ENCODE data around the gene BLOC1S5.

DNA sequence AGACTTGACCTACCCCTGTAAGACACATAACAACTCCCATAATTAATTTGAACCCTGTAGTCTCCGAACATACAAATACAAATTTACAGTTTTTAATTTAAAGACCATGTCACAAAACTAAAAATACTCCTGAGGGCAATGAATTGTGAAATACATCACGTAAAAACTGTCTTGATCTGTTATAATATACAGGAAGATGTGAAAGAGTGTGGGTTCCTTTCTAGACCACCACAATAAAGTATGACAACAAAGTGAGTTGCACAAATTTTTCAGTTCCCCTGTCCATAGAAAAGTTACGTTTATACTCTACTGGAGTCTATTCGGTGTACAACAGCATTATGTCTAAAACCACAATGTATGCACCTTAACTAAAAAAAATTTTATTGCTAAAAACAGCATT lies 11.0 kb upstream of the BLOC1S5 start:
- TF ChIP-seq EZH2 (IDR thresholded peaks at IDR 0.05; ENCODE audit: borderline replicate concordance, low read depth, low read length) (no peak), RFX1 (IDR thresholded peaks at IDR 0.05) (no peak), ADNP (tag; IDR thresholded peaks at IDR 0.05) (no peak), POLR2A (conservative IDR thresholded peaks at IDR 0.05) (no peak), SRF (CRISPR knock-in tag; IDR thresholded peaks at IDR 0.05) (no peak), YY1 (IDR thresholded peaks at IDR 0.05; ENCODE audit: borderline replicate concordance in 1 of 3, control insufficient read depth in 1 of 3, extremely low read depth in 1 of 3, insufficient read depth in 3 of 3, insufficient read length in 1 of 3, insufficient replicate concordance in 2 of 3, low read depth in 1 of 3, low read length in 2 of 3) (no peak)
- TF ChIP-seq, protein P1, sequence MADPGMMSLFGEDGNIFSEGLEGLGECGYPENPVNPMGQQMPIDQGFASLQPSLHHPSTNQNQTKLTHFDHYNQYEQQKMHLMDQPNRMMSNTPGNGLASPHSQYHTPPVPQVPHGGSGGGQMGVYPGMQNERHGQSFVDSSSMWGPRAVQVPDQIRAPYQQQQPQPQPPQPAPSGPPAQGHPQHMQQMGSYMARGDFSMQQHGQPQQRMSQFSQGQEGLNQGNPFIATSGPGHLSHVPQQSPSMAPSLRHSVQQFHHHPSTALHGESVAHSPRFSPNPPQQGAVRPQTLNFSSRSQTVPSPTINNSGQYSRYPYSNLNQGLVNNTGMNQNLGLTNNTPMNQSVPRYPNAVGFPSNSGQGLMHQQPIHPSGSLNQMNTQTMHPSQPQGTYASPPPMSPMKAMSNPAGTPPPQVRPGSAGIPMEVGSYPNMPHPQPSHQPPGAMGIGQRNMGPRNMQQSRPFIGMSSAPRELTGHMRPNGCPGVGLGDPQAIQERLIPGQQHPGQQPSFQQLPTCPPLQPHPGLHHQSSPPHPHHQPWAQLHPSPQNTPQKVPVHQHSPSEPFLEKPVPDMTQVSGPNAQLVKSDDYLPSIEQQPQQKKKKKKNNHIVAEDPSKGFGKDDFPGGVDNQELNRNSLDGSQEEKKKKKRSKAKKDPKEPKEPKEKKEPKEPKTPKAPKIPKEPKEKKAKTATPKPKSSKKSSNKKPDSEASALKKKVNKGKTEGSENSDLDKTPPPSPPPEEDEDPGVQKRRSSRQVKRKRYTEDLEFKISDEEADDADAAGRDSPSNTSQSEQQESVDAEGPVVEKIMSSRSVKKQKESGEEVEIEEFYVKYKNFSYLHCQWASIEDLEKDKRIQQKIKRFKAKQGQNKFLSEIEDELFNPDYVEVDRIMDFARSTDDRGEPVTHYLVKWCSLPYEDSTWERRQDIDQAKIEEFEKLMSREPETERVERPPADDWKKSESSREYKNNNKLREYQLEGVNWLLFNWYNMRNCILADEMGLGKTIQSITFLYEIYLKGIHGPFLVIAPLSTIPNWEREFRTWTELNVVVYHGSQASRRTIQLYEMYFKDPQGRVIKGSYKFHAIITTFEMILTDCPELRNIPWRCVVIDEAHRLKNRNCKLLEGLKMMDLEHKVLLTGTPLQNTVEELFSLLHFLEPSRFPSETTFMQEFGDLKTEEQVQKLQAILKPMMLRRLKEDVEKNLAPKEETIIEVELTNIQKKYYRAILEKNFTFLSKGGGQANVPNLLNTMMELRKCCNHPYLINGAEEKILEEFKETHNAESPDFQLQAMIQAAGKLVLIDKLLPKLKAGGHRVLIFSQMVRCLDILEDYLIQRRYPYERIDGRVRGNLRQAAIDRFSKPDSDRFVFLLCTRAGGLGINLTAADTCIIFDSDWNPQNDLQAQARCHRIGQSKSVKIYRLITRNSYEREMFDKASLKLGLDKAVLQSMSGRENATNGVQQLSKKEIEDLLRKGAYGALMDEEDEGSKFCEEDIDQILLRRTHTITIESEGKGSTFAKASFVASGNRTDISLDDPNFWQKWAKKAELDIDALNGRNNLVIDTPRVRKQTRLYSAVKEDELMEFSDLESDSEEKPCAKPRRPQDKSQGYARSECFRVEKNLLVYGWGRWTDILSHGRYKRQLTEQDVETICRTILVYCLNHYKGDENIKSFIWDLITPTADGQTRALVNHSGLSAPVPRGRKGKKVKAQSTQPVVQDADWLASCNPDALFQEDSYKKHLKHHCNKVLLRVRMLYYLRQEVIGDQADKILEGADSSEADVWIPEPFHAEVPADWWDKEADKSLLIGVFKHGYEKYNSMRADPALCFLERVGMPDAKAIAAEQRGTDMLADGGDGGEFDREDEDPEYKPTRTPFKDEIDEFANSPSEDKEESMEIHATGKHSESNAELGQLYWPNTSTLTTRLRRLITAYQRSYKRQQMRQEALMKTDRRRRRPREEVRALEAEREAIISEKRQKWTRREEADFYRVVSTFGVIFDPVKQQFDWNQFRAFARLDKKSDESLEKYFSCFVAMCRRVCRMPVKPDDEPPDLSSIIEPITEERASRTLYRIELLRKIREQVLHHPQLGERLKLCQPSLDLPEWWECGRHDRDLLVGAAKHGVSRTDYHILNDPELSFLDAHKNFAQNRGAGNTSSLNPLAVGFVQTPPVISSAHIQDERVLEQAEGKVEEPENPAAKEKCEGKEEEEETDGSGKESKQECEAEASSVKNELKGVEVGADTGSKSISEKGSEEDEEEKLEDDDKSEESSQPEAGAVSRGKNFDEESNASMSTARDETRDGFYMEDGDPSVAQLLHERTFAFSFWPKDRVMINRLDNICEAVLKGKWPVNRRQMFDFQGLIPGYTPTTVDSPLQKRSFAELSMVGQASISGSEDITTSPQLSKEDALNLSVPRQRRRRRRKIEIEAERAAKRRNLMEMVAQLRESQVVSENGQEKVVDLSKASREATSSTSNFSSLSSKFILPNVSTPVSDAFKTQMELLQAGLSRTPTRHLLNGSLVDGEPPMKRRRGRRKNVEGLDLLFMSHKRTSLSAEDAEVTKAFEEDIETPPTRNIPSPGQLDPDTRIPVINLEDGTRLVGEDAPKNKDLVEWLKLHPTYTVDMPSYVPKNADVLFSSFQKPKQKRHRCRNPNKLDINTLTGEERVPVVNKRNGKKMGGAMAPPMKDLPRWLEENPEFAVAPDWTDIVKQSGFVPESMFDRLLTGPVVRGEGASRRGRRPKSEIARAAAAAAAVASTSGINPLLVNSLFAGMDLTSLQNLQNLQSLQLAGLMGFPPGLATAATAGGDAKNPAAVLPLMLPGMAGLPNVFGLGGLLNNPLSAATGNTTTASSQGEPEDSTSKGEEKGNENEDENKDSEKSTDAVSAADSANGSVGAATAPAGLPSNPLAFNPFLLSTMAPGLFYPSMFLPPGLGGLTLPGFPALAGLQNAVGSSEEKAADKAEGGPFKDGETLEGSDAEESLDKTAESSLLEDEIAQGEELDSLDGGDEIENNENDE (IDR thresholded peaks at IDR 0.05; ENCODE audit: low read depth, low read length) = no peak
